Left lung (tissue), 10 donors: ENCODE measurements around the gene CFAP68. TPM values are rescaled to one million over a fixed set of nuclear protein-coding genes. Genes with fewer than 3 reads are reported as not detected.

Experiments used
- ATAC-seq: fragments of 200-7000 bp; cut with Tn5 transposase; one replicate; pipeline ENCODE4 v1.9.1; 2020; ENCODE audit warnings: moderate library complexity
- DNase-seq, 4 donors: peaks; one replicate each; pipeline ENCODE4 v3.0.0-alpha.2; 2013 to 2020
- H3K27ac ChIP-seq, 2 donors: fragments of 200-600 bp; sonication (generic) in 1 of 2; one replicate each; pipeline versions ENCODE4 v1.5.0 to v1.8.0; 2020 to 2021
- H3K27me3 ChIP-seq, 2 donors: fragments of 200-600 bp; sonication (generic) in 1 of 2; one replicate each; pipeline versions ENCODE4 v1.5.0 to v1.8.0; 2020 to 2021
- H3K36me3 ChIP-seq, 2 donors: fragments of 200-600 bp; sonication (generic) in 1 of 2; one replicate each; pipeline versions ENCODE4 v1.5.0 to v1.8.0; 2020 to 2021
- H3K4me1 ChIP-seq, 2 donors: fragments of 200-600 bp; one replicate each; pipeline ENCODE4 v1.8.0; 2021
- H3K4me3 ChIP-seq, 2 donors: fragments of 200-600 bp; sonication (generic) in 1 of 2; one replicate each; pipeline versions ENCODE4 v1.5.0 to v1.8.0; 2020 to 2021; ENCODE audit warnings: mild to moderate bottlenecking in 1 of 2
- H3K9me3 ChIP-seq, 2 donors: fragments of 200-600 bp; sonication (generic) in 1 of 2; one replicate each; pipeline versions ENCODE4 v1.5.0 to v1.8.0; 2020 to 2021
- intact Hi-C, 2 donors: fragments of 100-400 bp; cut with DNase I; formaldehyde crosslinking; loops; one replicate each; pipeline versions ENCODE4 v1.11.2 to v1.14.2; 2022
- polyA plus RNA-seq, 6 donors: library from polyadenylated mRNA; unstranded; fragments of 120-200 nt; gene quantifications; one replicate each; pipeline ENCODE4 v1.2.1, GENCODE V29; 2013; ENCODE audit not compliant: insufficient read length in 6 of 6
- total RNA-seq, 2 donors: library from RNA; stranded (reverse); fragmentation: NEBNext Ultra II Directional; extraction: Animal tissue kit (Norgen Biotek cat#: 25700); gene quantifications; one replicate each; pipeline ENCODE4 v1.2.1, GENCODE V29; 2021
- TF ChIP-seq, protein P1 (sequence below), 2 donors: fragments of 200-600 bp; sonication (generic) in 1 of 2; IDR thresholded peaks; one replicate each; pipeline versions ENCODE4 v1.5.0 to v1.8.0; 2021; ENCODE audit warnings: antibody characterized with exemption in 2 of 2
- donor health status: DM: no; HTN: yes; CAD: no.
- donor health status: DM: no; HTN: no; CAD: no.

The CFAP68 gene
- total and polyA plus RNA-seq, 8 donors, result 20.4 to 46.7 (median 37.9) TPM

- Histone ChIP-seq H3K9me3 (no peaks in the 10 kb centered on the region), H3K36me3 (peaks cover 0 to 3% of the 10 kb centered on the region in 2 donors), H3K4me1 (no peaks in the 10 kb centered on the region), H3K4me3 (no peak overlapping the region), H3K27ac (no peak overlapping the region), H3K27me3 (no peaks in the 10 kb centered on the region)
- intact Hi-C loops, result no loop called here
- DNase-seq (no peak), ATAC-seq (no peak)
- TF ChIP-seq, protein P1, sequence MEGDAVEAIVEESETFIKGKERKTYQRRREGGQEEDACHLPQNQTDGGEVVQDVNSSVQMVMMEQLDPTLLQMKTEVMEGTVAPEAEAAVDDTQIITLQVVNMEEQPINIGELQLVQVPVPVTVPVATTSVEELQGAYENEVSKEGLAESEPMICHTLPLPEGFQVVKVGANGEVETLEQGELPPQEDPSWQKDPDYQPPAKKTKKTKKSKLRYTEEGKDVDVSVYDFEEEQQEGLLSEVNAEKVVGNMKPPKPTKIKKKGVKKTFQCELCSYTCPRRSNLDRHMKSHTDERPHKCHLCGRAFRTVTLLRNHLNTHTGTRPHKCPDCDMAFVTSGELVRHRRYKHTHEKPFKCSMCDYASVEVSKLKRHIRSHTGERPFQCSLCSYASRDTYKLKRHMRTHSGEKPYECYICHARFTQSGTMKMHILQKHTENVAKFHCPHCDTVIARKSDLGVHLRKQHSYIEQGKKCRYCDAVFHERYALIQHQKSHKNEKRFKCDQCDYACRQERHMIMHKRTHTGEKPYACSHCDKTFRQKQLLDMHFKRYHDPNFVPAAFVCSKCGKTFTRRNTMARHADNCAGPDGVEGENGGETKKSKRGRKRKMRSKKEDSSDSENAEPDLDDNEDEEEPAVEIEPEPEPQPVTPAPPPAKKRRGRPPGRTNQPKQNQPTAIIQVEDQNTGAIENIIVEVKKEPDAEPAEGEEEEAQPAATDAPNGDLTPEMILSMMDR (IDR thresholded peaks at IDR 0.05), result no peak
Observed at GRCh38 chr11:111886032-111886431, 6.7 kb downstream of the CFAP68 start.

- no peak for ATAC-seq
- intact Hi-C loops, result no loop called here
- no peaks in the 10 kb centered on the region for H3K9me3 ChIP-seq
- no peak for DNase-seq
- TF ChIP-seq, protein P1 (IDR thresholded peaks at IDR 0.05), result no peak
- no peaks in the 10 kb centered on the region for H3K4me1 ChIP-seq
- no peak overlapping the region for H3K27ac ChIP-seq
- no peaks in the 10 kb centered on the region for H3K27me3 ChIP-seq
- no peak overlapping the region for H3K4me3 ChIP-seq
- H3K36me3 ChIP-seq, result peaks cover 0 to 3% of the 10 kb centered on the region in 2 donors
Observed at GRCh38 chr11:111886844-111887243, 7.5 kb downstream of the CFAP68 start.

DNA sequence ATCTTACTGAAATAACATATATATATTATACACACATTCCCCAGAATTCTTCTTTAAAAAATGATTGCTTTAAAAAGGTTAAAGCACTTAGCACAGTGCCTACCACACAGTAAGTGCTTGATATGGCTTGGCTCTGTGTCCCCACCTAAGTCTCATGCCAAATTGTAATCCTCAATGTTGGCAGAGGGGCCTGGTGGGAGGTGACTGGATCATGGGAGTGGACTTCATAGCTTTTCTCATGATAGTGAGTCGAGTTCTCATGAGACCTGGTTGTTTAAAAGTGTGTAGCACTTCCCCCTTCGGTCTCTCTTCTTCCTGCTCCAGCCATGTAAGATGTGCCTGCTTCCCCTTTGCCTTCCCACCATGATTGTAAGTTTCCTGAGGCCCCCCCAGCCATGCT lies 26.1 kb downstream of the CFAP68 start:
- H3K4me1 ChIP-seq, result no peaks in the 10 kb centered on the region
- no peaks in the 10 kb centered on the region for H3K36me3 ChIP-seq
- intact Hi-C loops, result no loop called here
- peaks cover 0 to 2% of the 10 kb centered on the region in 2 donors for H3K9me3 ChIP-seq
- DNase-seq (no peak), ATAC-seq (no peak)
- H3K27ac ChIP-seq, result no peak overlapping the region
- H3K27me3 ChIP-seq, result peaks cover 0 to 5% of the 10 kb centered on the region in 2 donors
- TF ChIP-seq, protein P1 (IDR thresholded peaks at IDR 0.05), result no peak
- no peak overlapping the region for H3K4me3 ChIP-seq

DNA sequence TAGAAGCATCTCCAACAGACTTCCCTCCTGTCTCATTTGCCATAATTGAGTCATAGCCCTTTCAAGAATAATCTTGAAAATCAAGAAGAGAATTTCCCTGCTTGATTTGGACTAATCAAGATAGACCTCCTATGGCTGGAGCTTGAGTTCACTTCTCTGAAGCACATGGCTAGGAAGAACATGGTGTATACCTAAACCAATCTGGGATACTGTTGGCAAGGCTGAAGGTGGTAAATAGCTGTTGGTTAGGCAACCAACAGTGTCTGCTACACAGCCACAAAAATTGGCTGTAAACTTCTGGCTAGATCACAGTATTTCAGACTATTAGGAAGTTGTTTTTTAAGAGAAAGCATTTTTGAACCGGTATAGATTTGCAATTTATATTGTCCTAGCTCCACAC lies 27.3 kb downstream of the CFAP68 start:
- no peak overlapping the region for H3K4me3 ChIP-seq
- peaks cover 0 to 15% of the 10 kb centered on the region in 2 donors for H3K27me3 ChIP-seq
- H3K9me3 ChIP-seq, result peaks cover 0 to 2% of the 10 kb centered on the region in 2 donors
- DNase-seq, result no peak
- TF ChIP-seq, protein P1 (IDR thresholded peaks at IDR 0.05), result no peak
- intact Hi-C loops, result no loop called here
- ATAC-seq, result no peak
- no peaks in the 10 kb centered on the region for H3K36me3 ChIP-seq
- H3K27ac ChIP-seq, result no peak overlapping the region
- H3K4me1 ChIP-seq, result no peaks in the 10 kb centered on the region

GRCh38 chr11:111908639-111909305 lies 29.4 kb downstream of the CFAP68 start:
- DNase-seq, result no peak
- Histone ChIP-seq H3K36me3 (no peaks in the 10 kb centered on the region), H3K27ac (no peak overlapping the region), H3K27me3 (peaks cover 0 to 36% of the 10 kb centered on the region in 2 donors), H3K4me1 (no peaks in the 10 kb centered on the region), H3K4me3 (no peak overlapping the region), H3K9me3 (peaks cover 0 to 2% of the 10 kb centered on the region in 2 donors)
- TF ChIP-seq, protein P1 (IDR thresholded peaks at IDR 0.05), result no peak
- intact Hi-C loops, result no loop called here
- ATAC-seq, result no peak
